HFF-Myc (cell line): Measurements from ENCODE around the gene HOXD8.

ENCODE experiments used
- DNase-seq: peaks from one replicate; pipeline ENCODE4 v3.0.0-alpha.2; 2011; ENCODE audit warnings: low read depth; ENCODE audit errors: extremely low read depth
- H3K4me3 ChIP-seq: replicated peaks from 2 replicates; pipeline ENCODE4 v1.5.1; 2011; ENCODE audit warnings: low read depth, mild to moderate bottlenecking, control low read depth, low read length
- TF ChIP-seq, protein P1 (sequence below): IDR thresholded peaks from 2 replicates; pipeline ENCODE4 v1.5.1; 2012; ENCODE audit warnings: mild to moderate bottlenecking, low read depth, low read length, control low read depth; ENCODE audit errors: missing control alignments

Gene HOXD8

DNA sequence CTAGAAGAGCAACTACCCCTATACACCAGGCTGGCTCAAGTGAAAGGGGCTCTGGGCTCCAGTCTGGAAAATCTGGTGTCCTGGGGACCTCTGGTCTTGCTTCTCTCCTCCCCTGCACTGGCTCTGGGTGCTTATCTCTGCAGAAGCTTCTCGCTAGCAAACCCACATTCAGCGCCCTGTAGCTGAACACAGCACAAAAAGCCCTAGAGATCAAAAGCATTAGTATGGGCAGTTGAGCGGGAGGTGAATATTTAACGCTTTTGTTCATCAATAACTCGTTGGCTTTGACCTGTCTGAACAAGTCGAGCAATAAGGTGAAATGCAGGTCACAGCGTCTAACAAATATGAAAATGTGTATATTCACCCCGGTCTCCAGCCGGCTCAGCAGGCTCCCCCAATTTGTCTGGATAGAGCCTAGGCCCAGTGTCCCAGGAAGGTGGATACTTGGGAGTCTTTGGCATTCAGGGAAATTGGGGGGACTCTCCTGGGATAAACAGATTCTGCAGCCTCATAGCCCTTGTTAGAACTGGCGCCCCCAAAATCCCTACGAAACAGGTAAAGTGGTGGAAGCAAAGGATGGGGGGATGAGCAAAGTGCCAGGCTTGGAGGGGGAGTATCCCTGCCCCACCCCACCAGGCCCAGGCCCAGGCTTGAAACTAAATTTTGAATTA, 19.4 kb downstream of the HOXD8 start:
- TF ChIP-seq, protein P1, sequence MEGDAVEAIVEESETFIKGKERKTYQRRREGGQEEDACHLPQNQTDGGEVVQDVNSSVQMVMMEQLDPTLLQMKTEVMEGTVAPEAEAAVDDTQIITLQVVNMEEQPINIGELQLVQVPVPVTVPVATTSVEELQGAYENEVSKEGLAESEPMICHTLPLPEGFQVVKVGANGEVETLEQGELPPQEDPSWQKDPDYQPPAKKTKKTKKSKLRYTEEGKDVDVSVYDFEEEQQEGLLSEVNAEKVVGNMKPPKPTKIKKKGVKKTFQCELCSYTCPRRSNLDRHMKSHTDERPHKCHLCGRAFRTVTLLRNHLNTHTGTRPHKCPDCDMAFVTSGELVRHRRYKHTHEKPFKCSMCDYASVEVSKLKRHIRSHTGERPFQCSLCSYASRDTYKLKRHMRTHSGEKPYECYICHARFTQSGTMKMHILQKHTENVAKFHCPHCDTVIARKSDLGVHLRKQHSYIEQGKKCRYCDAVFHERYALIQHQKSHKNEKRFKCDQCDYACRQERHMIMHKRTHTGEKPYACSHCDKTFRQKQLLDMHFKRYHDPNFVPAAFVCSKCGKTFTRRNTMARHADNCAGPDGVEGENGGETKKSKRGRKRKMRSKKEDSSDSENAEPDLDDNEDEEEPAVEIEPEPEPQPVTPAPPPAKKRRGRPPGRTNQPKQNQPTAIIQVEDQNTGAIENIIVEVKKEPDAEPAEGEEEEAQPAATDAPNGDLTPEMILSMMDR: no peak
- H3K4me3 ChIP-seq: no peak overlapping the region
- no peak for DNase-seq

DNA sequence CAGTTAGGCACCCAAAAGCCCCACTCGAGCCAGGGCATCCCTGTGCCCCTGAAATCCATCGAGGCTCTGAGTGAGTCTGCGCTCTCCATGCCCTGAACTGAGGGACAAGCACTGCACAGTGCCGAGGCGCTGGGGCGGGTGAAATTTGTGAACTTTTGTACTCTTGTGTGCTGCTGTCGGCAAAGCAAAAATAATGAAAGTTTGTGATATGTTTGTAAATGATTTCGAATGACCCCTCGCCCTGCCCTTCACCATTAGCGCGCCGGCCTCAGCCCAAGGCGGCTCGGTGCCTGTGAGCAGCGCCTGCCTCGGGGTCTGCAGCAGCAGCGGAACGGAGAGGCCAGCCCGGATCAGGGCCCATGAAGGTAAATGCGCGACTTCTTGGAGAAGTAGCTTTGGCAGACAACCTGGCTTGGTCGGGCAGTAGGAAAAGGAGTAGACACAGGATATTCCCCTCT, 20.0 kb downstream of the HOXD8 start:
- TF ChIP-seq, protein P1: no peak
- no peak for DNase-seq
- no peak overlapping the region for H3K4me3 ChIP-seq

DNA sequence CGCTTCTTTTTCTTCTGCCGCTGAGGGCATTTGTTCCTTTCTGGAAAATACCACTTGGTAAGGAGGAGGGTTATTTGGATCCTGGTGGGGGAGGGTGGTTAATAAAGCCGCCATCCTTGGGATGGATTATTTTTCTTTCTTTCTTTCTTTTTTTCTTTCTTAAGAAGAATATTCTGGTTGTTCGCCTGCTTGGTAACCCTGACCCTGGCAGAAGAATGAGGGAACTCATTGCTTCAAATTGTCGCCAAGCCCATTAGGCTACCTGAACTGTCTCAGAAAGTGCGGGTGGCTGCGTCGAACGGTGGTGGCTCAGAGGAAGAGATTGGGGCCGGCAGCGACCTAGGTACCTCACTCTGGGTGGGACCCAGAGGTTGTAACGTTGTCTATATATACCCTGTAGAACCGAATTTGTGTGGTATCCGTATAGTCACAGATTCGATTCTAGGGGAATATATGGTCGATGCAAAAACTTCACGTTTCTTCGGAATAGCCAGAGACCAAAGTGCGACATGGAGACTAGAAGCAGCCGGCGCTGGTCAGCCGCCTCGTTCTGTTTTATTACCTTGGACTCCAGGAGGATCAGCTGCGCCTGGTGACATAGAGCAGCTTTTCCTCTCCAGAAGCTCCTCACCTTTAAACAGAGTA, 20.6 kb downstream of the HOXD8 start:
- H3K4me3 ChIP-seq: no peak overlapping the region
- TF ChIP-seq, protein P1: no peak
- DNase-seq: no peak

DNA sequence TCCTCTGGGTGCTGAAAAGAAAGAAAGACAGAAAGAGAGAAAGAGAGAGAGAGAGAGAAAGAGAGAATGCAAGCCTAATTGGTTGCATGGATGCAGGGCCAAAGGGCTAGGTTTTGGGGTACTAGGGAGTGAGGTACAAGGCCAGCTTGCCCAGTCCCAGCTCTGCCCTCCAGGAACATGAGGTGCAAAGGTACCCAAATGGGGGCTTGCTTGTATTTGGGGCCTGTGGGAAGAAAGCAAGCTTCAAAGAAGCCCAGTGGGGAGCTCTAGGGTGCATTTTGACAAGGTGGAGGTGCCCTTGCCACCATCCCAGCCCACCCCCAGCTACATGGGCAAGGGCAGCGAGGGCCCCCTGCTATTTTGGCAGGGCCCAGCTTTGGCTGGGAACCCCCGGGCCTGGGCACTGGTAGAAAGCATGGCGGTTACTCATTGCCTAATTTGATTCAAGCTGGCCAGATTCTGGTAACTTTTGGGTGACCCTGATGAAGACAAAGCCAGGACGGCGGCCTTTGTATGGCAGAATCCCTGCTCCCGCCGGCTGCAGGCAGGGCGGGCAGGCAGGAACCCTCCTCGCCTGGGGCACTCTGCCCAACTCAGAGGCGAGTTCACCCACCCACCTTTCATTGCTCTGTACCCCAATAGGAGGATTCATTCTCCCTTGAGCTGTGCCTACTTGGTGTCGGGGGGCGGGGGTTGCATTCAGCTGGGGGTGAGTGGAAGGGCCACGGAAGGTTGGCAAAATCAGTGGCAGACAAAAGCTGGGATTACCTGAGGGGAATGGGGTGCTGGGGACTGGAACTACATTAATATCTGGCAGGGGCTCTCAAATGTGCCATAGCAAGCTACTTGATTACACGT, 21.3 kb downstream of the HOXD8 start:
- TF ChIP-seq, protein P1: no peak
- DNase-seq: no peak
- no peak overlapping the region for H3K4me3 ChIP-seq

- TF ChIP-seq, protein P1: no peak
- no peak for DNase-seq
- no peak within 1 kb of the TSS for H3K4me3 ChIP-seq
Measured at GRCh38 chr2:176151442-176152287, 22.2 kb downstream of the HOXD8 start, which contains the start of gene HOXD4. TSS of gene HOXD4 (plus strand) at chr2:176151550. CDS start at chr2:176151634, 84 bp downstream.

DNA sequence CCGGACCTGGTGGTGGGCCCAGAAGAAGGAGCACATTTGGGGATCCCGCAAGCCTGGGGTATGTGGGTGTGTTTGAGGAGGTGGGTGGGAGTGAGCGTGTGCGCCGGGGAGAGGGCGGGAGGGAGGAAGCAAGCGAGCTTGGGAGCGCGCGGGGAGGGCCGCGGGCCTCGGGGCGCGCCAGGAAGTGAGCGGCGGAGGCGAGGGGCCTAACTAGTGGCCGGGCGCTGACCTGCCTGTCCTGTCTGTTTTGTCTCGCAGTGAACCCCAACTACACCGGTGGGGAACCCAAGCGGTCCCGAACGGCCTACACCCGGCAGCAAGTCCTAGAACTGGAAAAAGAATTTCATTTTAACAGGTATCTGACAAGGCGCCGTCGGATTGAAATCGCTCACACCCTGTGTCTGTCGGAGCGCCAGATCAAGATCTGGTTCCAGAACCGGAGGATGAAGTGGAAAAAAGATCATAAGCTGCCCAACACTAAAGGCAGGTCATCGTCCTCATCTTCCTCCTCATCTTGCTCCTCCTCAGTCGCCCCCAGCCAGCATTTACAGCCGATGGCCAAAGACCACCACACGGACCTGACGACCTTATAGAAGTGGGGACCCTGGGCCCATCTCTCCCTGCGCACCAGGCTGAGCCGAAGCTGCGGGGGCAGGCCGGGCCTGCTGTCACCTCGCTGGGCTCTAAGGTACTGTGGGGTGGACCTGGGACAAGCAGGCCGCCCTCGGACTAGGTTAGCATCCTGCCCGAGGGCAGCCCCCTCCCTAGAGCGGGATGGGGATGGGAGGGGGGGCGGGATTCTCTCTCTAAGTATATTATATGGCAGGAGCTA, 23.1 kb downstream of the HOXD8 start:
- H3K4me3 ChIP-seq: no peak overlapping the region
- no peak for DNase-seq
- TF ChIP-seq, protein P1: no peak
